ENCODE data around the gene CUEDC2. TPM values are rescaled to one million over a fixed set of nuclear protein-coding genes. Genes with fewer than 3 reads are reported as not detected.

Gene CUEDC2, protein sequence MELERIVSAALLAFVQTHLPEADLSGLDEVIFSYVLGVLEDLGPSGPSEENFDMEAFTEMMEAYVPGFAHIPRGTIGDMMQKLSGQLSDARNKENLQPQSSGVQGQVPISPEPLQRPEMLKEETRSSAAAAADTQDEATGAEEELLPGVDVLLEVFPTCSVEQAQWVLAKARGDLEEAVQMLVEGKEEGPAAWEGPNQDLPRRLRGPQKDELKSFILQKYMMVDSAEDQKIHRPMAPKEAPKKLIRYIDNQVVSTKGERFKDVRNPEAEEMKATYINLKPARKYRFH
- total RNA-seq (10 to 100 TPM; 35.3 to 48.4 (median 43.0) TPM), polyA plus RNA-seq (10 to 100 TPM; 48.5 to 59.1 (median 58.7) TPM)
- long read RNA-seq, donor 1, transcript CUEDC2-201 (9 exons, 1,191 nt): major isoform, 28 of 39 reads
- long read RNA-seq, donor 1, partial matches to known transcripts: 11 of 39 reads
- long read RNA-seq, donor 1, other reads (novel, unspliced or antisense): 0 of 39 reads
- long read RNA-seq, donor 2, transcript CUEDC2-201 (9 exons, 1,191 nt): major isoform, 29 of 43 reads
- long read RNA-seq, donor 2, partial matches to known transcripts: 11 of 43 reads
- long read RNA-seq, donor 2, other reads (novel, unspliced or antisense): 0 of 43 reads

DNA sequence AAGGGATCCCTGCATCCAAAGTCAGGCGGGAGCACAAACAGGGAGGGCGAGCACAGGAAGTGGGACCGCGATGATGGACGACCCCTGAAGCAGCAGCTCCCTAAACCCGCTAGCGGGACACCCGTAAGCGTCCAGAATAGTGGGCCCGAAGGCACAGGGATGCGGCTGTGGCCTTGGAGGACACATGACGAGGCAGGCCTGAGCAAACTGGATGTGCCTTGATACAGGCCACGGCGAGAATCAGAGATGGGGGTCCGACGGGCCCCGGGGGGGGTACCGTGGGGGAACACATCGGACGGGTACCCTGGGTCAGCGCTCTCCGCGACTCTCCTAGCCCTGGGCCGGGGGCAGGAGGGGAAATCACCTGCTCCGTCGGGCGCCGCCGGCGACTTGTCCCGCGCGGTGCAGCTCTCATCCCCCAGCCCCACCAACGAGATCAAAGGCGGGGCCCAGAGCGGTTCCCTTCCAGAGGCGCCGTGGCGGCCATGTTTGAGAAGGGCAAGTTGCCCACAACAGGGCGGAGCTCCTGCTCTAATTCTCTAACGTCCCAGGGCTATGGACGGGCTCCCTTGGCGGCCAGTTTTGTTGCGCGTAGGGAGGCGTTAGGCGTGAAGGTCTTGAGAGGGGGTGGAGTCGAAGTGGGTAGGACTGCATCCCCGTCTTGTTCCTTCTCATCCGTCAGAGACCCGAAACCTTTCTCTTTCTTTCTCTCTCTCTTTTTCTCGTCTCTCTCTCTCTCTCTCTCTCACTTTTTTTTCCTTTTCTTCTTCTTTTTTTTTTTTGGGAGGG is at the start of gene CUEDC2:
TSS of gene CUEDC2 (minus strand) at position 413 of the 789 bp plus-strand sequence. CDS start 7,386 bp downstream, outside the sequence.
- Histone ChIP-seq H3K27me3 (replicated peaks in 1 of 7) (peaks cover 0 to 9% (median 0%) of the 10 kb centered on the region in 7 donors), H3K4me3 (peak within 1 kb of the TSS; percentile 73 to 97 (median 84)), H3K4me1 (peaks cover 18 to 62% (median 52%) of the 10 kb centered on the region in 6 donors), H3K27ac (peak within 1 kb of the TSS; percentile 61 to 93 (median 81)), H3K9me3 (no peaks in the 10 kb centered on the region), H3K36me3 (no peaks in the 10 kb centered on the region)
- TF ChIP-seq POLR2AphosphoS5 (IDR thresholded peaks at IDR 0.05): peak; percentile 86 to 90 (median 89)
- TF ChIP-seq CTCF (IDR thresholded peaks at IDR 0.05 in 8 of 11, conservative IDR thresholded peaks at IDR 0.05 in 3 of 11): peak in 2 of 11 experiments; percentile 13 to 40
- peak in 2 of 3 donors; percentile 17 to 24 for TF ChIP-seq POLR2A (IDR thresholded peaks at IDR 0.05)
- 0 to 1% (median 1%) methylated on average over 20 to 52 of the region's 52 CpGs for WGBS, 5 donors
- peak; percentile 99 for DNase-seq
- intact Hi-C loops (cut with DNase I; ENCODE audit: low total_unique reads): no loop called here

DNA sequence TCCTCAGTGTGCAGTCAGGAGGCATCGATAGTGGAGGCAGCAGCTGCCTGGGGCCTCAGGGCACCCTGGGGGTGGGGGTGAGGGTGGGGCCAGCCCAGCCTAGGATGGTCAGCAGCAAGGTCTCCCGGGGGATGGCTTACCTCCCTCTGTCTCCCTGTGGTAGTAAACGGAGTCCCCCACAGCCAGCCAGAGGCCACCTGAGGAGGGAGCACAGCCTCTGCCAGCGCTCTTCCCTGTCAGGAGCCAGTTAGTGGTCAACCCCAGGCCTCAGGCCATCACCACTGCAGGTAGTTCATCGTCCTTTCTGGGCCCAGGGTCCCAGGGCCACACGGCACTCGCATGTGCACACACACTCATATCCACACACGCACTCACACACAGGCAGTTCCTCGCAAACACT is 48.0 kb upstream of the CUEDC2 start:
- H3K27ac ChIP-seq: peak overlapping the region in 1 of 8 donors; percentile 48
- 89 to 96% (median 91%) methylated on average over 8 to 9 of the region's 9 CpGs for WGBS, 5 donors
- DNase-seq: no peak

DNA sequence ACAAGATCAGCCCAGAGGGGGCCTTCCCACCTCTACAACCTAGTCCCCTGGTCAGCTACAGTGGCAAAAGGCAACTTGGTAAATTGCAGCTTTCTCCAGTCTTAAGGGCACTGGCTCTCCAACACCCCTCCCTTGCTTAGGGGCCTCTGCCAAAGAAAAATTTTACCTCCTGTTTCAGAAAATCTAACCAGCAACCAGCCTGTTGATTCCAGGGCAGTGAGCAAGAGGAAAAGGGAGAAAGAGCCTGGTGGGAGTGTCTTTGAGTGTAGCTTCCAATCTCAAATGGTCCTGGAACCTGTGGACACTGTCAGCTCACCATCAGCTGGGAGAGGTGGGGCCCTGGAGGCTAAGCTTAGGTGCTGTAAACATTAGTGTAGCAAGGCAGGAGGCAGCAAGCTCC is 47.3 kb upstream of the CUEDC2 start:
- intact Hi-C loops (cut with DNase I; ENCODE audit: low total_unique reads): loop anchor here (10.0 kb wide), 2 partner anchors 85 to 245 kb away; partner anchors contain the start of gene NFKB2
- H3K36me3 ChIP-seq: peaks cover 3 to 88% (median 51%) of the 10 kb centered on the region in 6 donors
- DNase-seq: no peak

More for the DNA sequence above, 48.0 kb upstream of the CUEDC2 start:
- no peak for TF ChIP-seq CTCF (IDR thresholded peaks at IDR 0.05 in 8 of 11, conservative IDR thresholded peaks at IDR 0.05 in 3 of 11)
- no peak for TF ChIP-seq POLR2A (IDR thresholded peaks at IDR 0.05)
- peak in 2 of 3 donors; percentile 33 to 56 for TF ChIP-seq POLR2AphosphoS5 (IDR thresholded peaks at IDR 0.05)
- no peaks in the 10 kb centered on the region for H3K27me3 ChIP-seq (replicated peaks in 1 of 7)
- no peak overlapping the region for H3K4me3 ChIP-seq
- no peaks in the 10 kb centered on the region for H3K9me3 ChIP-seq
- intact Hi-C loops (cut with DNase I; ENCODE audit: low total_unique reads): no loop called here
- peaks cover 5 to 95% (median 59%) of the 10 kb centered on the region in 6 donors for H3K36me3 ChIP-seq
- peaks cover 0 to 14% (median 4%) of the 10 kb centered on the region in 6 donors for H3K4me1 ChIP-seq

More for the DNA sequence above, 47.3 kb upstream of the CUEDC2 start:
- Histone ChIP-seq H3K27me3 (replicated peaks in 1 of 7) (no peaks in the 10 kb centered on the region), H3K9me3 (no peaks in the 10 kb centered on the region), H3K27ac (peak overlapping the region in 3 of 8 donors; percentile 48 to 63 (median 48)), H3K4me3 (no peak overlapping the region), H3K4me1 (peaks cover 0 to 14% (median 4%) of the 10 kb centered on the region in 6 donors)
- no peak for TF ChIP-seq CTCF (IDR thresholded peaks at IDR 0.05 in 8 of 11, conservative IDR thresholded peaks at IDR 0.05 in 3 of 11)
- TF ChIP-seq POLR2AphosphoS5 (IDR thresholded peaks at IDR 0.05): no peak
- no peak for TF ChIP-seq POLR2A (IDR thresholded peaks at IDR 0.05)

Measured in spleen (tissue), 13 donors.